Brain pericyte (primary cell): ENCODE results near the gene HERPUD2.
"Not testable (repeated sequence)": the region's sequence is repeated elsewhere in the genome, so short reads cannot be mapped to it uniquely, and the experiment has no call there.

Experiments used
- DNase-seq: peaks from one replicate; pipeline ENCODE4 v3.0.0-alpha.2; 2012; ENCODE audit warnings: low read depth, low spot score

Gene HERPUD2

DNA sequence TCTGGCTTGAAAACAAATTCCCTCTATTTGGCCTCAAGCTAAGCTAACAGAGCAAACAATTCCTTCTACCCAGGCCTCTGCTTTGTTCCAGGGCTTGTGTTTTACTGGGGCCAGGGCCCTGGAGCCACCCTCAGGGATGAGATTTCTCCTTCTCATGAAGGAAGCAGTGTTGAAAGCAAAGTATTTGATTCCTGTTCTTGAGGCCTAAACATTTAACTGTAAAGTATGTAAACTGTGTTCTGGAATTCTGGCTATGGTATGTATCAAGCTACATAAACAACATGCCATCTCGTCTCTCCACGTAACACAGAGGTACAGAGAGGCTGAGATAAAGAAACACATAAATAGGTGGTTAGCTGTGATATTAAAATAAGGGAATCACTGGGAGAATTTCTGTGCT lies 81.8 kb downstream of the HERPUD2 start:
- no peak for DNase-seq

DNA sequence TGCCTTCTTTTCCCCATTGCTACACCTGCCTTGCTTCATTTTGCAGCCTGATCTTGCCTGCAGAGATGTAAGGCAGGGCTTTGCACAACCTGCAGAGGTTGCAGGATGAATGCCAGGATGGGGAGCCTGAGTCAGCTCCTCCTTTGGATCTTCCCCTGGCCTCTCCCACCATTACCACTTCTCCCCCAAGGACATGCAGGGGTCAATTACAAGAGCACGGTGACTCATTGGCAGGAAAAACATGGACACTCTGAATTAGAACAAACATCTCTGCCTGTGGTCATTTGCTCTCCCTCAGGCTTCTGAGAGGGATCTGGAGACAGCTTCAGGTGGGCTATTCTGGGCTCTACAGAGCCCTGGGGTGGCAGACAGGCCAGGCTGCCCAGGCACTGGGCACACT lies 89.2 kb downstream of the HERPUD2 start:
- peak; percentile 56 for DNase-seq

GRCh38 chr7:35604595-35604994 lies 90.3 kb downstream of the HERPUD2 start:
- no peak for DNase-seq

GRCh38 chr7:35599645-35600044 lies 95.3 kb downstream of the HERPUD2 start:
- no peak for DNase-seq

DNA sequence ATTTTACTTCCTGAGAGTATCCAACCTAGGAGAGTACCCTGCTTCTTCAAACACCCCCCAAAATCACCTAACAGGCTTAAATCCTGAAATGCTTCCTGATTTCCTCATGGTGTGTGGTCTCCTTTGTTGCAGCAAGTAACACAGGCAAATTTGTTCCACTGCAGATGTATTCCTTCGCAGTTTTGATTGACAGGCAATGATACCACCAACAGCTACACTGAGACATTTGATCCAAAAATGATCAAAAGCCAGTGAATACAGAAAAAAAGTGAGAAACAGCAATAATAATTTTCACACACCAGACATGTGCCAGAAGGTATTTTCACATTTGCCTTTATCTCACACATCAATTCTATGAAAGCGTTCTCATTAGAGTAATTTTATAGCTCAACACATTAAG lies 95.9 kb downstream of the HERPUD2 start:
- no peak for DNase-seq

DNA sequence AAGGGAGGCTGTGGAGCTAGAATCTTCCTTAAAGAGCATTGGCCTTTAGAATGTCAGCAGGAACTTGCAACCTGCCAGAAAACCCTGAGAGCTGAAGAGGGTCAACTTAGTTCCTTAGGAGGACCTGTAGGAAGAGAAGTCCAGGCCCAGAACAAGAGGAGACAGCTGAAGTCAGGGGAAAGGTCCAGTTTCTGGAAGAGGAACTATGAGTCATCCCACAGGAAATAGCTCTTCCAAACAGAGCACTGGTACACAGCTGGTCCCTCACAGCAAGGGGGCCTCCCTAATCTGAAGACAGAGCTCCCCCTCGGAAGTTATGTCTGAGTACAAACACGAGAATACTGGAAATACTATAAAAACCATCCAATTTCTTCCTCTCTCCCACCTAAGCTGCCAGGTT lies 98.9 kb downstream of the HERPUD2 start:
- DNase-seq: peak; percentile 57

DNA sequence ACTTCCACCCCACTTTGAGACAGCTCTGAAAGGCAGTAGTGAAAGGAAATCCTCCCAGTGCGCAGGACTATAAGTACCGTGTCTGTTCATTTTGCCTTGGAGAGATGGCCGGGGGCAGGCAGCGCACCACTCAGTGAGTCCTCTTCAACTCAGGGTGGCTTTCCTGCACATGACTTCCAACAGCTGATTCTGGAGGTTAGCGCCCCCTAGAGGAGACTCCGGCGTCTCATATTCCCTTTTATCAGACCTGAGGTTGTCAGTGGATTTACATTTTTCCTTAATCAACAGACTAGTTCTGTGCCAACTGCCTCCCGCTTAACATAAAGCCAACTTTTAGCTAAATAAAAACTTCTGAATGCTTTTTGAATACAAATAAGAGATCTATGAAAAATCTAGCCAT lies 101.0 kb downstream of the HERPUD2 start:
- no peak for DNase-seq

GRCh38 chr7:35588647-35589046 lies 106.3 kb downstream of the HERPUD2 start:
- no peak for DNase-seq

DNA sequence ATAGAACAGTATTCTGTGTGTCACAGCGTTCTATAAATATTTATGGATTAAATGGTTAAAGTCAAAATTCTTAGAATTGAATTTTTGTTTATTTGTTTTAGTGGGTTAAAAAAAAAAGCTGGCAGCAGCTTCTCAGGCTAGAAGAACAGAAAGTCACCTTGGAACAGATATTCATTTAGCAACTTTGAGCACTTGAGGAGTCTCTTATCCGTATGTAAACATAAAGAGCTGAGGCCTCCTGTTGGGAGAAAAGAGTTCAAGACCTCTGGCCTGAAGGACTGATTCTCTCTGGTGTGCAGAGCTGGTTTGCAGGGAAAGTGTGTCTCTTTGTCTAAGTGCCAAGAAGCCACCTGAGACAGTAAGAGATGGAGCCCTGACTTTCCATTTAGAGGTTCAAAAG lies 109.9 kb downstream of the HERPUD2 start:
- DNase-seq: no peak

GRCh38 chr7:35584533-35584932 lies 110.4 kb downstream of the HERPUD2 start:
- not testable (repeated sequence) for DNase-seq
